Body of pancreas (tissue), 4 donors: ENCODE measurements around the gene ZNF322.

Experiments
- CTCF ChIP-seq, 7 experiments: fragments of 450-650 bp in 4 of 7; fragments of 200-600 bp in 3 of 7; sonication (generic) in 3 of 7; IDR thresholded peaks; one replicate each; pipeline ENCODE4 v1.5.1; 2016 to 2019; ENCODE audit warnings: antibody characterized with exemption in 7 of 7
- POLR2A ChIP-seq, 3 donors: fragments of 450-650 bp; IDR thresholded peaks; one replicate each; pipeline ENCODE4 v1.6.1; 2016; ENCODE audit warnings: antibody characterized with exemption in 3 of 3, mild to moderate bottlenecking in 2 of 3

- TF ChIP-seq CTCF (IDR thresholded peaks at IDR 0.05), result no peak
- TF ChIP-seq POLR2A (IDR thresholded peaks at IDR 0.05), result no peak
Observed at GRCh38 chr6:26613201-26613600, 46.3 kb downstream of the ZNF322 start.
